Measurements from ENCODE around the gene IFI30.
"Not testable (repeated sequence)": the region's sequence is repeated elsewhere in the genome, so short reads cannot be mapped to it uniquely, and the experiment has no call there.

The IFI30 gene

GRCh38 chr19:18152817-18153555 lies 20.6 kb upstream of the IFI30 start, which contains the start of gene PIK3R2:
Gene PIK3R2, plus strand, starts transcription at chr19:18153163. Its CDS starts 2,717 bp downstream, at chr19:18155880.
- DNase-seq = peak; percentile 55

DNA sequence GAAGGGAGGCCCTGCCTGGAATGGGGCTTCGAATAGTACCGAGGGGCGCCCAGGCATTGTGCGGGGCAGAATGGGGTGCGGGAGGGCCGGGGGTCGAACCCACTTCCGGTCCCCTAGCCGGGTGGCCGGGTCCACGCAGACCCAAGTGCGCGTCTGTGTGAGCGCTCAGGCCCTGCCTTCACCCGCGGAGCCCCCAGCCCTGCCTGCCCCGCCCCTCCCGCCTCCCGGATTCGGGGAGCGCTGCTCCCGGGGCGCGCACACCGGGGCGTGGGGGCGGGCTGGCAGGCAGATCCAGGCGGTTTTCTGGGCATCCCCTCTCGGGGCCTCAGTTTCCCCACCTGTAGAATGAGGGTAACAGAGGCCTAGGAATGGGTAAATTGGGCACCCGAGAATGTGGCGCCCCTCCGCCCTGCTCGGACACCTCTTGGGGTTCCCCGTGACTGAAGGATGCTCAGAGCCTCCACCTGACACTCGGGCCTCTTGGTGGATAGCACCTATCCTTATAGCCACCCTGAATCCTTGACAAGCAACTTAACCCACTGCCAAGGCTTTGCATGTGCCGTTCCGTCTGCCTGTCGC lies 20.0 kb upstream of the IFI30 start:
- DNase-seq = no peak

GRCh38 chr19:18155095-18156087 lies 18.2 kb upstream of the IFI30 start:
- DNase-seq = no peak

DNA sequence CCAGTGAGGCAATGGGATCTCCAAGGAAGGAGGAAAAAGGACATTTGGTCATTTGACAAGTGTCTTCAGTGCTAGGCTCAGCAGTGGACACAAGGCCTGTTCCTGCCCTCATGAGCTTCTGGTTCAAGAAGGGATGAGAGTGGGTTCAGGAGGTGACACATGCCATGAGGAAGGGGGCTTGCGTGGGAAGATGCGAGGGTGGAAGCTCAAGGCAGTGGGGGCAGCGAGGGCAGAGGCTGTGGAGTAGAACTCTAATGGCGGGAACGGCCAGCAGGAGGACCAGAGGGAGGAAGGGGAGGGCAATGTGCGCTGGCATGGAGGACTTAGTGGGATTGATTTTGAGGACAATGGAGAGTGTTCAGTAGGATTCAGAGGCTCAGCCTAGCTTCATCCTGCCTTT lies 17.3 kb upstream of the IFI30 start:
- DNase-seq = no peak

- no peak for DNase-seq
These were observed 16.7 kb upstream of the IFI30 start for GRCh38 chr19:18156841-18157464.

- DNase-seq = no peak
These were observed 16.0 kb upstream of the IFI30 start for GRCh38 chr19:18157465-18158063.

DNA sequence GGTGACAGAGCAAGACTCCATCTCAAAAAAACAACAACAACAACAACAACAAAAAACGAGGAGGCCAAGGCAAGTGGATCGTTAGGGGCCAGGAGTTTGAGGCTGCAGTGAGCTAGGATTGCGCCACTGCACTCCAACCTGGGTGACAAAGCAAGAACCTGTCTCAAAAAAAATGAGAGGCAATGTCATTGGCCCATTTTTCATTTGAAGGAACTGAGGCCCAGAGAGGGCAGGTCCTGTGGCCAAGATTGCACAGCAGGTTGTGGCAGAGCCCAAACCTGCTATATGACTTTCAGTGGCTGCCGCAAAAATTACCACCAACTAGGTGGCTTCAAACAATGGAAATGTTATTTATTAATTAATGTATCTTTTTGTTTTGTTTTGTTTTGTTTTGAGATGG lies 15.1 kb upstream of the IFI30 start:
- DNase-seq = no peak

GRCh38 chr19:18159059-18159616 lies 14.5 kb upstream of the IFI30 start:
- not testable (repeated sequence) for DNase-seq

GRCh38 chr19:18159810-18160209 lies 13.8 kb upstream of the IFI30 start:
- DNase-seq = no peak

- DNase-seq = no peak
These were observed 13.1 kb upstream of the IFI30 start for GRCh38 chr19:18160493-18160970.

DNA sequence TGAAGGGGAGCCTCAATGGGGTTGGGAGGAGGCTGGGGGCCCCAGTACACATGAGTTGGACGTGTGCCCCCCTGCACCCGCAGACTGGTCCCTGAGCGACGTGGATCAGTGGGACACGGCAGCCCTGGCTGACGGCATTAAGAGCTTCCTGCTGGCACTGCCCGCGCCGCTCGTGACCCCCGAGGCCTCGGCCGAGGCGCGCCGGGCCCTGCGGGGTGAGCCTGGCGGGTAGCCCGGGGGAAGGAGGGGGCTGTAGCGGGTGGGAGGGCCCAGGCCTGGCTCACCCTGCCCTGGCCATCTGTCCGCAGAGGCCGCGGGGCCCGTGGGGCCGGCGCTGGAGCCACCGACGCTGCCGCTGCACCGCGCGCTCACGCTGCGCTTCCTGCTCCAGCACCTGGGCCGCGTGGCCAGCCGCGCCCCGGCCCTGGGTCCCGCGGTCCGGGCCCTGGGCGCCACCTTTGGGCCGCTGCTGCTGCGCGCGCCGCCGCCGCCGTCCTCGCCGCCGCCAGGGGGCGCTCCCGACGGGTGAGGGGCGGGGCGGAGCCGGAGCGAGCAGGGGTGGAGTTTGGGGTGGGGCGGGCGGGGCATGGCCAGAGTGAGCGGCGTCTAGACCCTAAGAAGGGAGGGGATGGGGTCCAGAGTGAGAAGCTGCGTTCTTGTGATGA lies 12.5 kb upstream of the IFI30 start:
- DNase-seq = no peak

DNA sequence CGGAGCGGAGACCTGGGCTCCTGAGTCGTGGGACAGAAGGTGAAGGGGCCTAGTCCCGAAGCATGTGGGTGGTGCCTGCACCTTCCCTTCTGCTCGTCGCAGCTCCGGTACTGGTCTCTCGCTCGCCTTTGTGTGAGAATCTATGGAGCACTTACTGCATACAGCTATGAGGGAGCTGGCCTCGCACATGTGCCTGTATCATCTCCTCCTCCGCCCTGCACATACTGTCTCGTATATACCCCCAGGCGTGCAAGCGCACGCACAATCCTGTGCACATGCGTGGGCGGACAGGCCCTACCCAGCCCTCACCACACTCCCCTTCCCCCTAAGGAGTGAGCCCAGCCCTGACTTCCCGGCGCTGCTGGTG lies 12.0 kb upstream of the IFI30 start:
- no peak for DNase-seq

GRCh38 chr19:18164072-18164471 lies 9.5 kb upstream of the IFI30 start:
- DNase-seq = no peak

DNA sequence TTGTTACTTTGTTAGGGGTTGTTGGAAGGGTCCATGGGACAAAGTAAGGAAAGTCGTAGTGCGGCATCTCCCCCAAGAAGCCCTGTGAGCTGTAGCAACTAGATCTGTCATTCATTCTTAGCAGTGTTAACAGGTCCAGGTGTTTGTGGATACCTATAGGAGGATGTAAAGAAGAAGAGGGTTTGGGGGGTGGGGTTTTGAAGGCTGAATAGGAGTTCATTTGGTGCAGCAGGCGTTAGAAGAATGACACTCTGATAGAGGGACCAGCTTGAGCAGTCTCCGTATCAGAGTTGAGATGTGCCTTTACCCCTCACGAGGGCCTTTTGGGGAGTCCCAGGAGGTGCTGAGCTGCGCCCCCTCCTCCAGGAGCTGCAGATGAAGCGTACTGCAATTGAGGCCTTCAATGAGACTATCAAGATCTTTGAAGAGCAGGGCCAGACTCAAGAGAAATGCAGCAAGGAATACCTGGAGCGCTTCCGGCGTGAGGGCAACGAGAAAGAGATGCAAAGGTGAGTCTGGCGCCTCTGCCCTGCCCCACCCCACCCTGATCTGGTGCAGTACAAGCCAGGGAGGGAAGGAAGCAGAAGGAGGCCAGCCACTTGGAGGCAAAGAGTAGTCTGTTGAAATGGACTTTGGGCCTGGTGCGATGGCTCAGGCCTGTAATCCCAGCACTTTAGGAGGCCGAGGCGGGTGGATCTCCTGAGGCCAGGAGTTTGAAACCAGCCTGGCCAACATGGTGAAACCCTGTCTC lies 7.6 kb upstream of the IFI30 start:
- DNase-seq = no peak

DNA sequence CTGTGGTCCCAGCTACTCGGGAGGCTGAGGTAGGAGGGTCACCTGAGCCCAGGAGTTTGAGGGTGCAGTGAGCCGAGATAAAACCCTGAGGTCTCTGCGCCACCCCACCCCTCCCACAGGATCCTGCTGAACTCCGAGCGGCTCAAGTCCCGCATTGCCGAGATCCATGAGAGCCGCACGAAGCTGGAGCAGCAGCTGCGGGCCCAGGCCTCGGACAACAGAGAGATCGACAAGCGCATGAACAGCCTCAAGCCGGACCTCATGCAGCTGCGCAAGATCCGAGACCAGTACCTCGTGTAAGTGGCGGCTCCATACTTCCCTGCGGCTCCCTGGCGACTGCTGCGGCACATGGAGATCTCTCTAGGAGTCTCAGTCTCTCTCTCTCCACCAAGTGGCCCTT lies 6.6 kb upstream of the IFI30 start:
- no peak for DNase-seq

- no peak for DNase-seq
These were observed 5.5 kb upstream of the IFI30 start for GRCh38 chr19:18167975-18168645.

- no peak for DNase-seq
These were observed 4.8 kb upstream of the IFI30 start for GRCh38 chr19:18168673-18169381.

GRCh38 chr19:18170714-18171255 lies 2.8 kb upstream of the IFI30 start:
- no peak for DNase-seq

GRCh38 chr19:18171605-18172327 lies 1.8 kb upstream of the IFI30 start:
- DNase-seq = no peak
